Esophagus squamous epithelium (tissue), 4 donors: Measurements from ENCODE around the gene NOS2.

Experiments
- CTCF ChIP-seq, 6 experiments: fragments of 450-650 bp in 4 of 6; fragments of 200-600 bp in 2 of 6; sonication (generic) in 2 of 6; IDR thresholded peaks; one replicate each; pipeline ENCODE4 v1.5.1; 2016 to 2019; ENCODE audit warnings: antibody characterized with exemption in 6 of 6, mild to moderate bottlenecking in 4 of 6, moderate library complexity in 4 of 6
- POLR2A ChIP-seq, 4 donors: fragments of 450-650 bp; IDR thresholded peaks; one replicate each; pipeline ENCODE4 v1.6.1; 2017; ENCODE audit warnings: antibody characterized with exemption in 4 of 4, mild to moderate bottlenecking in 4 of 4, moderate library complexity in 3 of 4

GRCh38 chr17:27746881-27747280 lies 53.4 kb downstream of the NOS2 start:
- TF ChIP-seq POLR2A (IDR thresholded peaks at IDR 0.05) (no peak), CTCF (IDR thresholded peaks at IDR 0.05) (no peak)
